GM18520 (cell line): ENCODE results near the gene SMOC1.

Source experiments
- ATAC-seq: cut with Tn5 transposase; IDR thresholded peaks from one replicate; pipeline ENCODE4 v1.9.1; 2021; ENCODE audit not compliant: unreplicated experiment

Gene SMOC1

GRCh38 chr14:70077005-70077404 lies 197.8 kb downstream of the SMOC1 start:
- ATAC-seq: no peak

- no peak for ATAC-seq
Measured at GRCh38 chr14:70077720-70078119, 198.5 kb downstream of the SMOC1 start.

- no peak for ATAC-seq
Measured at GRCh38 chr14:70078329-70078728, 199.1 kb downstream of the SMOC1 start.

GRCh38 chr14:70080076-70080475 lies 200.9 kb downstream of the SMOC1 start:
- ATAC-seq: no peak
